B cell (primary cell): Measurements from ENCODE around the gene MAPK8IP2. TPM values are rescaled to one million over a fixed set of nuclear protein-coding genes. Genes with fewer than 3 reads are reported as not detected.

ENCODE experiments used
- ATAC-seq: fragments of 200-7000 bp; cut with Tn5 transposase; one replicate; pipeline ENCODE4 v1.10.0; 2021; ENCODE audit warnings: low read depth, mild to moderate bottlenecking, moderate number of reproducible peaks, moderate library complexity
- CTCF ChIA-PET: fragments of 350-600 bp; sonication (Branson Sonifier 250); formaldehyde crosslinking; loops from one replicate; lab custom pipeline; 2021; ENCODE audit warnings: antibody characterized with exemption, inconsistent platforms; lab: Charles Lee
- POLR2A ChIA-PET: fragments of 350-600 bp; sonication (Branson Sonifier 250); formaldehyde crosslinking; loops from one replicate; lab custom pipeline; 2021; ENCODE audit warnings: antibody characterized with exemption; lab: Charles Lee
- DNase-seq: peaks from one replicate; pipeline ENCODE4 v3.0.0; 2013
- H2AFZ ChIP-seq: 2 replicates; pipeline ENCODE4 v1.6.1; 2012; ENCODE audit warnings: mild to moderate bottlenecking, low read depth, low read length; ENCODE audit not compliant: insufficient read depth, poor library complexity, severe bottlenecking
- H3K27ac ChIP-seq, 2 donors: 1 replicate in 1 of 2; 2 replicates in 1 of 2; pipeline ENCODE4 v1.5.1; 2012 to 2013; ENCODE audit warnings: low read length in 2 of 2, mild to moderate bottlenecking in 2 of 2, moderate library complexity in 1 of 2
- H3K27me3 ChIP-seq, 4 experiments: fragments of 200-600 bp in 1 of 4; sonication (generic) in 1 of 4; replicated peaks in 1 of 4; 1 replicate in 2 of 4; 2 replicates in 2 of 4; pipeline versions ENCODE4 v1.6.1 to v1.7.0; 2013 to 2016; ENCODE audit warnings: low read length in 3 of 4, mild to moderate bottlenecking in 2 of 4, mixed read lengths in 1 of 4, moderate library complexity in 1 of 4; ENCODE audit not compliant: insufficient read depth in 4 of 4, control insufficient read depth in 3 of 4; ENCODE audit errors: control extremely low read depth in 1 of 4
- H3K36me3 ChIP-seq, 2 experiments: replicated peaks in 1 of 2; 1 replicate in 1 of 2; 2 replicates in 1 of 2; pipeline versions ENCODE4 v1.6.1 to v1.7.1; 2013; ENCODE audit warnings: low read length in 1 of 2; ENCODE audit not compliant: insufficient read depth in 2 of 2, control insufficient read depth in 1 of 2; ENCODE audit errors: control extremely low read depth in 1 of 2, extremely low read depth in 1 of 2
- H3K4me1 ChIP-seq, 2 donors: fragments of 200-600 bp in 1 of 2; sonication (generic) in 1 of 2; 1 replicate in 1 of 2; 2 replicates in 1 of 2; pipeline versions ENCODE4 v1.5.1 to v1.6.1; 2013 to 2017; ENCODE audit warnings: low read length in 2 of 2; ENCODE audit not compliant: control insufficient read depth in 2 of 2, insufficient read depth in 2 of 2
- H3K4me2 ChIP-seq: replicated peaks from 2 replicates; pipeline ENCODE3; 2012; ENCODE audit warnings: mild to moderate bottlenecking, low read depth, low read length; ENCODE audit not compliant: poor library complexity, severe bottlenecking
- H3K4me3 ChIP-seq, 5 experiments: fragments of 200-600 bp in 1 of 5; sonication (generic) in 1 of 5; 1 replicate in 3 of 5; 2 replicates in 2 of 5; pipeline versions ENCODE4 v1.5.1 to v1.7.0; 2011 to 2016; ENCODE audit warnings: low read length in 4 of 5, mild to moderate bottlenecking in 4 of 5, low read depth in 2 of 5, control low read depth in 1 of 5, moderate library complexity in 1 of 5; ENCODE audit not compliant: insufficient read depth in 1 of 5; ENCODE audit errors: control extremely low read depth in 1 of 5, extremely low read depth in 1 of 5
- H3K79me2 ChIP-seq: fragments of 200-600 bp; sonication (generic); one replicate; pipeline ENCODE4 v1.6.0; 2016; ENCODE audit warnings: low read length; ENCODE audit not compliant: control insufficient read depth, insufficient read depth
- H3K9ac ChIP-seq: fragments of 200-600 bp; sonication (generic); 2 replicates; pipeline ENCODE4 v1.6.1; 2017; ENCODE audit warnings: mild to moderate bottlenecking, low read length, moderate library complexity
- H3K9me3 ChIP-seq, 3 donors: one replicate each; pipeline versions ENCODE4 v1.6.1 to v1.7.1; 2013; ENCODE audit warnings: low read length in 2 of 3; ENCODE audit not compliant: control insufficient read depth in 2 of 3, insufficient read depth in 1 of 3; ENCODE audit errors: control extremely low read depth in 1 of 3
- H4K20me1 ChIP-seq: 2 replicates; pipeline ENCODE4 v1.6.0; 2012; ENCODE audit warnings: mild to moderate bottlenecking, low read length; ENCODE audit not compliant: insufficient read depth, control insufficient read depth, poor library complexity, severe bottlenecking
- H3K27ac Mint-ChIP-seq: one replicate; pipeline ENCODE4 v1.8.0; 2021; ENCODE audit warnings: mixed read lengths
- H3K27me3 Mint-ChIP-seq: one replicate; pipeline ENCODE4 v1.8.0; 2021; ENCODE audit warnings: mixed read lengths
- H3K4me1 Mint-ChIP-seq: one replicate; pipeline ENCODE4 v1.8.0; 2021; ENCODE audit warnings: mixed read lengths
- H3K4me3 Mint-ChIP-seq: one replicate; pipeline ENCODE4 v1.8.0; 2021; ENCODE audit warnings: mixed read lengths
- H3K9me3 Mint-ChIP-seq: one replicate; pipeline ENCODE4 v1.8.0; 2022; ENCODE audit warnings: mixed read lengths; ENCODE audit not compliant: insufficient read depth
- CTCF ChIP-seq: fragments of 200-600 bp; IDR thresholded peaks from one replicate; pipeline ENCODE4 v1.8.0; 2022; ENCODE audit warnings: antibody characterized with exemption, mild to moderate bottlenecking
- EZH2 ChIP-seq: IDR thresholded peaks from 2 replicates; pipeline ENCODE4 v1.6.1; 2012; ENCODE audit warnings: borderline replicate concordance, low read depth, mild to moderate bottlenecking, moderate library complexity, low read length; ENCODE audit not compliant: insufficient read depth, poor library complexity, severe bottlenecking
- WGBS: methylation state at CpG from one replicate; pipeline ENCODE4 v1.1.5; 2013; ENCODE audit warnings: missing lambda C conversion rate; ENCODE audit not compliant: insufficient coverage; 5-methylcytosine and 5-hydroxymethylcytosine counted together
- intact Hi-C: fragments of 100-400 bp; cut with micrococcal nuclease; formaldehyde crosslinking; loops from one replicate; pipeline ENCODE4 v1.10.0; 2022
- polyA plus RNA-seq: library from polyadenylated mRNA; depleted of rRNA; stranded (reverse); fragments of >200 nt; gene quantifications from 2 replicates; pipeline ENCODE4 v1.2.3, GENCODE V29; 2012
- total RNA-seq, 2 donors: library from RNA; stranded (reverse); fragments of 120-200 nt in 1 of 2; gene quantifications; 1 replicate in 1 of 2; 2 replicates in 1 of 2; pipeline versions ENCODE4 v1.2.3 to v1.2.4, GENCODE V29; 2013 to 2022

The MAPK8IP2 gene
- total and polyA plus RNA-seq, 2 donors (not counting 1 experiment from before 2014, with no cell fraction given), result 0.19 to 0.39 TPM

GRCh38 chr22:50587407-50587806 is 13.2 kb upstream of the MAPK8IP2 start:
- H3K4me3 ChIP-seq, result no peak overlapping the region
- Mint-ChIP-seq H3K27me3 (no peaks in the 10 kb centered on the region), H3K4me3 (no peak overlapping the region), H3K9me3 (no peaks in the 10 kb centered on the region), H3K27ac (no peak overlapping the region), H3K4me1 (peaks cover 7% of the 10 kb centered on the region)
- H3K36me3 ChIP-seq, result no peaks in the 10 kb centered on the region
- intact Hi-C loops, result no loop called here
- no peak for DNase-seq
- H3K27me3 ChIP-seq, result no peaks in the 10 kb centered on the region
- TF ChIP-seq EZH2 (no peak), CTCF (no peak)
- no peak overlapping the region for H2AFZ ChIP-seq
- ChIA-PET CTCF (interaction anchor here (1.0 kb wide), 1 partner anchor 62 kb away, joined by 5 read pairs; the partner anchor contains the start of gene SCO2), POLR2A (interaction anchor here (0.6 kb wide), 1 partner anchor 735 kb away, joined by 5 read pairs; no protein-coding TSS in a partner anchor)
- H3K4me2 ChIP-seq, result no peak overlapping the region
- H3K9ac ChIP-seq, result no peak overlapping the region
- WGBS, result 98% methylated on average over 4 of the region's 5 CpGs
- ATAC-seq, result no peak
- H3K79me2 ChIP-seq, result no peaks in the 10 kb centered on the region
- no peaks in the 10 kb centered on the region for H3K9me3 ChIP-seq
- peaks cover 5 to 7% of the 10 kb centered on the region in 2 donors for H3K4me1 ChIP-seq
- H4K20me1 ChIP-seq, result no peaks in the 10 kb centered on the region
- no peak overlapping the region for H3K27ac ChIP-seq

- no peak overlapping the region for H3K4me3 ChIP-seq
Observed at GRCh38 chr22:50595189-50595588, 5.4 kb upstream of the MAPK8IP2 start.

More at GRCh38 chr22:50595189-50595588, 5.4 kb upstream of the MAPK8IP2 start:
- ChIA-PET CTCF (no interaction called here), POLR2A (no interaction called here)
- no peak overlapping the region for H2AFZ ChIP-seq
- H3K9me3 ChIP-seq, result peaks cover 0 to 10% (median 0%) of the 10 kb centered on the region in 3 donors
- H3K4me1 Mint-ChIP-seq, result peaks cover 4% of the 10 kb centered on the region
- ATAC-seq (no peak), DNase-seq (no peak)
- H3K9me3 Mint-ChIP-seq, result no peaks in the 10 kb centered on the region
- peaks cover 0 to 21% (median 11%) of the 10 kb centered on the region in 4 experiments for H3K27me3 ChIP-seq
- H3K4me1 ChIP-seq, result peaks cover 4 to 6% of the 10 kb centered on the region in 2 donors
- no peak overlapping the region for H3K27ac ChIP-seq
- no peaks in the 10 kb centered on the region for H3K79me2 ChIP-seq
- H4K20me1 ChIP-seq, result no peaks in the 10 kb centered on the region
- no peak for TF ChIP-seq EZH2
- TF ChIP-seq CTCF, result no peak
- no peak overlapping the region for H3K27ac Mint-ChIP-seq
- intact Hi-C loops, result no loop called here
- no peak overlapping the region for H3K4me2 ChIP-seq
- peaks cover 11% of the 10 kb centered on the region for H3K27me3 Mint-ChIP-seq
- 83% methylated on average over 3 of the region's 3 CpGs for WGBS
- no peaks in the 10 kb centered on the region for H3K36me3 ChIP-seq
- H3K4me3 Mint-ChIP-seq, result no peak overlapping the region
- H3K9ac ChIP-seq, result no peak overlapping the region
